PC-9 (cell line): ENCODE results near the gene LMO7.

Experiments
- CTCF ChIP-seq: fragments of 200-600 bp; sonication (generic); conservative IDR thresholded peaks from 2 replicates; pipeline ENCODE4 v1.6.1; 2017; ENCODE audit warnings: mixed run types, antibody characterized with exemption, mild to moderate bottlenecking, moderate library complexity
- EZH2 ChIP-seq: fragments of 200-600 bp; sonication (generic); IDR thresholded peaks from 2 replicates; pipeline ENCODE4 v1.8.0; 2017; ENCODE audit warnings: antibody characterized with exemption, low read depth

GRCh38 chr13:75656425-75656989 is 20.4 kb downstream of the LMO7 start:
- TF ChIP-seq EZH2 (no peak), CTCF (no peak)
